Stimulated activated CD4-positive, alpha-beta T cell treated with anti-CD3 and anti-CD28 coated beads, Interleukin-4, amount 100 ng/mL, for 24 hours (primary cell): ENCODE results near the gene CYP2A7.
"Not testable (repeated sequence)": the region's sequence is repeated elsewhere in the genome, so short reads cannot be mapped to it uniquely, and the experiment has no call there.

Experiments
- DNase-seq: peaks from one replicate; pipeline ENCODE4 v3.0.0-alpha.2; 2020

The CYP2A7 gene, protein sequence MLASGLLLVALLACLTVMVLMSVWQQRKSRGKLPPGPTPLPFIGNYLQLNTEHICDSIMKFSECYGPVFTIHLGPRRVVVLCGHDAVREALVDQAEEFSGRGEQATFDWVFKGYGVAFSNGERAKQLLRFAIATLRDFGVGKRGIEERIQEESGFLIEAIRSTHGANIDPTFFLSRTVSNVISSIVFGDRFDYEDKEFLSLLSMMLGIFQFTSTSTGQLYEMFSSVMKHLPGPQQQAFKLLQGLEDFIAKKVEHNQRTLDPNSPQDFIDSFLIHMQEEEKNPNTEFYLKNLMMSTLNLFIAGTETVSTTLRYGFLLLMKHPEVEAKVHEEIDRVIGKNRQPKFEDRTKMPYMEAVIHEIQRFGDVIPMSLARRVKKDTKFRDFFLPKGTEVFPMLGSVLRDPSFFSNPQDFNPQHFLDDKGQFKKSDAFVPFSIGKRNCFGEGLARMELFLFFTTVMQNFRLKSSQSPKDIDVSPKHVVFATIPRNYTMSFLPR

GRCh38 chr19:40882062-40882461 is at the start of gene CYP2A7:
CYP2A7 (minus strand) TSS chr19:40882231; CDS start chr19:40882210, 21 bp downstream.
- DNase-seq: not testable (repeated sequence)

DNA sequence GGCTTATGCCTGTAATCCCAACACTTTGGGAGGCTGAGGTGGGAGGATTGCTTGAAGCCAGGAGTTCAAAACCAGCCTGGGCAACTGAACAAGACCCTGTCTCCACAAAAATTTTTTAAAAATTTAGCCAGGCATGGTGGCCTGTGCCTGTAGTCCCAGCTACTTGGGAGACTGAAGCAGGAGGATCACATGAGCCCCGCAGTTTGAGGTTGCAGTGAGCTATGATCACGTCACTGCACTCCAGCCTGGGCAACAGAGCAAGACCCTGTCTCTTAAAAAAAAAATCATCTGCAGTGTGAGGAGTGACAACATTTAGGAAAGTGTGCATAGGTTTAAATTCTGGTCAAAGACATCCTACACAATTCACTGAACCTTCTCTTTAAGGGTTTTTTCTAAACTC is 48.8 kb upstream of the CYP2A7 start:
- DNase-seq: not testable (repeated sequence)

DNA sequence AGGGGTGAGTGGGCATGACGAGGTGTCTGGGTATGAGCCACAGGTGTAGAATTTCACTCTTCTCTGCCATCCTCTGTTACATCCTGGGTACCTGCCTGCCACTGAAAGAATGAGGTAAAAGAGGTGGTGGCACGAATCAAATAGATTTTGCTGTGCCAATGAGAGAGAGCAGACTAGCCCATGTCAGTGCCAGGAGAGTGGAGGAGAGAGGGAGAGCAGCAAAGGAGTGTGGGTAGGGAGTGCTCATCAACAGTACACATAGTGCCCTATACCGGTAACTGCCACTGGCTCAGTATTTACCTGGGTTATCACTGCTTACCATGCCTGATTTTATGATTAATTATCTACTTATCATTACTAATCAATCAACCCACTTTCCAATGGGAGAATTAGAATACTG is 47.9 kb upstream of the CYP2A7 start:
- not testable (repeated sequence) for DNase-seq

DNA sequence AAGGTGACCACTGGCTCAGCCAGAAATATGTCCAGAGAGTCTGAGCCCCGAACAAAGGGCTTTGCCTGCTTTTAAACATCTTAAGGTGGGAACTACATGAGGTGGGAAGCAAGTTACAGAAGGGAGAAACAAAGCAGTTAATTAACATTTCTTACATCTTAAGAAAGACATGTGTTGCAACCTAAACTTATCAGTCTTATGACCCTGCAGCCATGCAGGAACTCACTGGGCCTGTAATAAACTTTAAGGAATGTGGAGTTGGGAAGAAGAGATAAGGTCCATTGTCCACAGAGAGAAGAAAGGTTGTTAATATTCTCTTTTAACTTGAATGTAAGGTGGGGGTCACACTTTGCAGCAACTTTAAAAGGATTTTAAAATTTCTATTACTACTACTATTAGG is 46.8 kb upstream of the CYP2A7 start:
- DNase-seq: no peak

- no peak for DNase-seq
These were observed 45.5 kb upstream of the CYP2A7 start for GRCh38 chr19:40927567-40927966.

- DNase-seq: not testable (repeated sequence)
These were observed 44.2 kb upstream of the CYP2A7 start for GRCh38 chr19:40926276-40926675.

DNA sequence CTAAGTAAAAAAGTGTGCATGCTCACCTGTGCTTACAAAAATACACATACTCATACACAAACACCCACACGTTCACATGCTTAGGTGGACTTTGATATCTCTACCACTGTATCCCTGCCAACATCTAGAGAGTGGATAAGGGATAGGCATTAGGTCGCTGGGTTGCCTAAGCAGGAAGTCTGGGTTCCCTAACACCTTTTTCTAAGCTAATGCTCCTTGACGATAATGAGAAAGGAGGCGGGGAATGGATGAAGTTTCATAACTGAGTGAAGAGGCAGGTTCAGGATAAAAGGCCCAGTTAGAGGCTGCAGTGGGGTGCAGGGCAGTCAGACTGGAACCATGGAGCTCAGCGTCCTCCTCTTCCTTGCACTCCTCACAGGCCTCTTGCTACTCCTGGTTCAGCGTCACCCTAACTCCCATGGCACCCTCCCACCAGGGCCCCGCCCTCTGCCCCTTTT is 41.9 kb upstream of the CYP2A7 start:
- DNase-seq: no peak

DNA sequence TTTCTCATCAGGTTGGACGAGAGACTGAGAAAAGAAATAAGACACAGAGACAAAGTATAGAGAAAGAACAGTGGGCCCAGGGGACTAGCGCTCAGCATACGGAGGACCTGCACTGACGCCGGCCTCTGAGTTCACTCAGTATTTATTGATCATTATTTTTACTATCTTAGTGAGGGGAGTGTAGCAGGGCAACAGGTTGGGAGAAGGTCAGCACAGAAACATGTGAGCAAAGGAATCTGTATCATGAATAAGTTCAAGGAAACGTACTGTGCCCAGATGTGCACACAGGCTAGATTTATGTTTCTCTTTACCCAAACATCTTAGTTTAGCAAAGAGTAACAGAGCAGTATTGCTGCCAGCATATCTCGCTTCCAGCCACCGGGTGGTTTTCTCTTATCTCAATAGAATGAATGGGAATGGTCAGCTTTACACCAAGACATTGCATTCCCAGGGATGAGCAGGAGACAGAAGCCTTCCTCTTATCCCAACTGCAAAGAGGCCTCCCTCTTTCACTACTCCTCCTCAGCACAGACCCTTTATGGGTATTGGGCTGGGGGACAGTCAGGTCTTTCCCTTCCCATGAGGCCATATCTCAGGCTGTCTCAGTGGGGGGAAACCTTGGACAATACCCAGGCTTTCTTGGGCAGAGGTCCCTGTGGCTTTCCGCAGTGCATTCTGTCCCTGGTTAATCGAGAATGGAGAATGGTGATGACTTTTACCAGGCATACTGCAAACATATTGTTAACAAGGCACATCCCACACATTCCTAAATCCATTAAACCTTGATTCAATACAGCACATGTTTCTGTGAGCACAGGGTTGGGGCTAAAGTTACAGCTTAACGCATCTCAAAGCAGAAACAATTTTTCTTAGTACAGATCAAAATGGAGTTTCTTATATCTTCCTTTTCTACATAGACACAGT is 40.5 kb upstream of the CYP2A7 start:
- DNase-seq: not testable (repeated sequence)

DNA sequence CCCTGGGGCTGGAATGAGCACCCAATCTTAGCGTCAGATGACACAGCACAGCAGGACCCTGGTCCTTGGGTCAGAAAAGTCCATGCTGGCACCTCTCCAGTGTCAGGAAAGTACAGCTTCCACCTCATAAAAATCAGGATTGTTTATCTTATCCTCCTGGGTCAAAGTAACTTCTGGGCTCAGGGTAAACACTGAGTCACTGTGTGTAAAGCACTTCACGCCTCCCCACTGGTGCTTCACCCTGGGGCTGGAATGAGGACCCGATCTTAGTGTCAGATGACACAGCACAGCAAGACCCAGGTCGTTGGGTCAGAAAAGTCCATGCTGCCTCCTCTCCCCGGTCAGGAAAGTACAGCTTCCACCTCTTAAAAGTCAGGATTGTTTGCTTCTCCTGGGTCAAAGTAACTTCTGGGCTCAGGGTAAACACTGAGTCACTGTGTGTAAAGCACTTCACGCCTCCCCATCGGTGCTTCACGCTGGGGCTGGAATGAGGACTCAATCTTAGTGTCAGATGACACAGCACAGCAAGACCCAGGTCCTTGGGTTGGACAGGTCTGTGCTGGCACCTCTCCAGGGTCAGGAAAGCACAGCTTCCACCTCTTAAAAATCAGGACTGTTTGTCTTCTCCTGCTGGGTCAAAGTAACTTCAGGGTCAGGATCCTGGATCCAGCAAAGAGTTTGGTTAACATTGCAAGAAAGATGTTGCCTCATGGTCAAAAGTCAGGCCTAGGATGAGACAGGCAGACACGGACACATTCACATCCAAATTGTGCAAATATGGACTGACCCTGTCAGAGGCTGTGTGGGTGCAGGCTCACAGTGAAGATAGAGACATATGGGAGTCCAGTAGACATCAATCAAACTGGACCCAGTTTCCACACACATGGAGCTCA is 39.2 kb upstream of the CYP2A7 start:
- DNase-seq: no peak

- DNase-seq: no peak
These were observed 38.4 kb upstream of the CYP2A7 start for GRCh38 chr19:40920300-40921004.

DNA sequence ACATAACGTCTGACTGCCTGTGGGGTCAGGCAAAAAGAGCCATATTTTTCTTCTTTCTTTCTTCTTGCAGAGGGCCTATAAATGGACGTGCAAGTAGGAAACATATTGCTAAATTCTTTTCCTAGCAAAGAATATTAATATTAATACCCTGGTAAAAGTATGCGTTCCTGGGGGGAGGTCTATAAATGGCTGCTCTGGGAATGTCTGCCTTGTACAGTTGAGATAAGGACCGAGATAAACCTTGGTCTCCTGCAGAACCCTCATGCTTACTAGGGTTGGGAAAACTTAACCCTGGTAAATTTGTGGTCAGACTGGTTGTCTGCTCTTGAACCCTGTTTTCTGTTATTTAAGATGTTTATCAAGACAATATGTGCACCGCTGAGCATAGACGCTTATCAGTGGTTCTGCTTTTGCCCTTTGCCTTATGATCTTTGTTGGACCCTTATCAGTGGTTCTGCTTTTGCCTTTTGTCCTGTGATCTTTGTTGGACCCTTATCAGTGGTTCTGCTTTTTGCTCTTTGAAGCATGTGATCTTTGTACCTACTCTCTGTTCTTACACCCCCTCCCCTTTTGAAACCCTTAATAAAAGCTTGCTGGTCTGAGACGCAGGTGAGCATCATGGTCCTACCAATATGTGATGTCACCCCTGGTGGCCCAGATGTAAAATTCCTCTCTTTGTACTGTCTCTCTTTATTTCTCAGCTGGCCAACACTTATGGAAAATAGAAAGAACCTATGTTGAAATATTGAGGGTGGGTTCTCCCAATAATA is 37.7 kb upstream of the CYP2A7 start:
- DNase-seq: not testable (repeated sequence)

- not testable (repeated sequence) for DNase-seq
These were observed 36.3 kb upstream of the CYP2A7 start for GRCh38 chr19:40918303-40918702.

GRCh38 chr19:40908976-40909375 is 26.9 kb upstream of the CYP2A7 start:
- no peak for DNase-seq

DNA sequence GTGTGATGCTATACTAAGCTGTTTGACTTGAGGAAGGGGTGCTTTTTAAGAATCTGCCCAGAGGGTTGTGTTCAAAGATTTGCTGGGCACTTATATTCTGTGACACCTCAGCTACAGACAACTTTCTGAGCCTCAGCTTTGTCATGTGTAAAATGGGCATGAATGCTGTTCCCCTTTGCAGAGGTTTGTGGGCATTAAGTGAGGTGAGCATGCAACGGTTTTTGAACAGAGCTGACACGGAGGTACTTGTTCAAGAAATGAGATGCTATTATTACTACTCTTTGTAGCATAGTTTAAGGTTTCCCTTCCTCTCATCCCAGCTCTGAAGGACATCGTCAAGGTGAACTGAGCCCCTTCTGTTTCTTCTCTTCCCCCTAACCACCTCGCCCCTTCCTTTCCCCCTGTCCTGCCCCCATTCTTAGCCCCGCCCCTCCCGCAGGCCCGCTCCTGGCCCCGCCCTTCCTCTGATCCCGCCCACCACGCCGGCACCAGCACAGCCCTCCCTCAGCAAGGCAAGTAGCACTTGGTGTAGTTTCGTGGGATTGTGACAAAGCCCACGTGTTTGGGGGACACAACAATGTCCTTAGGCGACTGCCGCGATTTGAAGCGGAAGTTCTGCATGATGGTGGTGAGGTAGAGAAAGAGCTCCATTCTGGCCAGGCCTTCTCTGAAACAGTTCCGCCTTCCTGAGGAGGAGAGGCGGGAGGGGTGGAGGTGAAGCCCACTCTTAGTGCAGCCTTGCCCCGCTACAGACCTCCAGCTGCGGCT is 26.1 kb upstream of the CYP2A7 start:
- DNase-seq: peak; percentile 40

GRCh38 chr19:40906512-40906911 is 24.5 kb upstream of the CYP2A7 start:
- DNase-seq: no peak

DNA sequence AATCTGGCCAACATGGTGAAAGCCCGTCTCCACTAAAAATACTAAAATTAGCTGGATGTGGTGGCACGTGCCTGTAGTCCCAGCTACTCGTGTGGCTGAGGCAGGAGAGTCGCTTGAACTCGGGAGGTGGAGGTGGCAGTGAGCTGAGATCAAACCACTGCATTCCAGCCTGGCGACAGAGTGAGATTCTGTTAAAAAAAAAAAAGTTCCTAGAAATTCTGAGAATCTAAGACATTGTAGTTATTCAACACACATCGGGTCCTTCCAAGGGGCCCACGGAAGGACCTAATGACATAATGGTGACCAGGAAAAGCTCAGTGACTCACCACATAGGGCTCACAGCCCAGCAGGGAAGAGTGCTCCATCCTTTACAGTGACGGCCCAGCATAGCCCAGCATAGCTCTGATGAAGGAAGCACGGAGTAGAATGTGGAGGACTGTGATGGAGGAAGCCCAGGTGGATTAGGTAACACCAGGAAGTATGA is 22.7 kb upstream of the CYP2A7 start:
- not testable (repeated sequence) for DNase-seq

DNA sequence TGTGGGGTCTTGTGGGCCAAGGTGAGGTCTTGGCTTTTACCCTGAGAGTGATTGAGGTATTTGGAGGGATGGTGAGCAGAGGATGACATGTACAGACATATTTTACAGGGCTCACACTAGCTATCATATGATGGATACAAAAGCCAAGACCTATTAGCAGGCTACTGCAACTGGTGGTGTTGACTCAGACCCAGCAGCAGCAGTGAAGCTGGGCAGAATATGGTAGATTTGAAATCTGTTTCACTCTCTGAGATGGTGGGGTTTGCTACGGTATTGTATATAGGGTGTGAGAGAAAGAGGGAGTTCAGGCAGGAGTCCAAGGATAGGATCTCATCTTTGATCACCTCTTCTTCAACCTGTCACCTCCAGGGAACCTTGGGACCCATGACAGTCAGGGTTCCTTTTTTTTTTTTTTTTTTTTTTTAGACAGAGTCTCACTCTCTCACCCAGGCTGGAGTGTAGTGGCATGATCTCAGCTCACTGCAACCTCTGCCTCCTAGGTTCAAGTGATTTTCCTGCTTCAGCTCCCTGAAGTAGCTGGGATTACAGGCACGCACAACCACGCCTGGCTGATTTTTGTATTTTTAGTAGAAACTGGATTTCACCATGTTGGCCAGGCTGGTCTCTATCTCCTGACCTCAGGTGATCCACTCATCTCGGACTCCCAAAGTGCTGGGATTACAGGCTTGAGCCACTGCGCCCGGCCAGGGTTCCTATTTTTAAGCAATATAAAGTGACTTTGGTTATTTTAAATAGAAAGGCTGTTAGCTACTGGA is 20.1 kb upstream of the CYP2A7 start:
- not testable (repeated sequence) for DNase-seq

DNA sequence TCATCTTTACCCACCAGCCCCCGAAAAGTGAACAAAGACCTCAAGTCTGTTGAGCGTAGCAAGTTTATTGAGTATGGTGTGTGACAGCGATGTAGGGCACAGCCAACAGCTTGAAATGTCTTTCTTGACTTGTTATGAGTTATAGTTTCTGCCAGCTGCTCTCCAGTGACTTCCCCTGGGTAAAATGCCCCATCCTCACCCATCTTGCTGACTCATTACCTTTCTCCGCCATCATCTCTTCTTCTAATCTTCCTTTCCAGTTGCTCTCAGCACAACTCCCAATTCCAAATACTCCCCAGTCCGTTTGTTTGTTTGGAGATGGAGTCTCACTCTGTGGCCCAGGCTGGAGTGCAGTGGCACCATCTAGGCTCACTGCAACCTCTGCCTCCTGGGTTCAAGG is 18.5 kb upstream of the CYP2A7 start:
- DNase-seq: not testable (repeated sequence)

DNA sequence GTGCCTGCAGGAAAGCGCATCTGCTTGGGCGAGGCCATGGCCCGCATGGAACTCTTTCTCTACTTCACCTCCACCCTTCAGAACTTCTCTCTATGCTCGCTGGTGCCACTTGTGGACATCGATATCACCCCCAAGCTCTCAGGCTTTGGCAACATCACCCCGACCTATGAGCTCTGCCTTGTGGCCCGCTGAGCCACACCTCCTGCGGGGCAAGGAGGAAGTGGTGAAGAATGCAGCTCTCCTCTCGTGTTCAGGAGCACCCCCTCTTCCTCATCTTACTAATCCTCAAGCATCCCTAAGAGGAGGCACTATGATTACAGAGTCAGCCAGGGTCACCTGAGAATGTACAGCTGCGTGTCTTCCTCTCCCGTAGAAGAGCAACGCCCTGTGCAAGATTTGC is 17.9 kb upstream of the CYP2A7 start:
- not testable (repeated sequence) for DNase-seq
